ENCODE data around the gene CD300E.

GRCh38 chr17:74639704-74640151, 16.2 kb upstream of the CD300E start:
- TF ChIP-seq POLR2AphosphoS5 (IDR thresholded peaks at IDR 0.05; ENCODE audit: low read depth) (peak; percentile 77), GABPA (IDR thresholded peaks at IDR 0.05; ENCODE audit: low read depth) (no peak), CTCF (IDR thresholded peaks at IDR 0.05; ENCODE audit: insufficient read depth, low read length) (no peak)

Data from HL-60 (cell line).